ENCODE measurements around the gene AQP12B.
A peak's percentile ranks its signal among the peaks of the same experiment; 100 is the strongest.
"Not testable (repeated sequence)": the region's sequence is repeated elsewhere in the genome, so short reads cannot be mapped to it uniquely, and the experiment has no call there.

The AQP12B gene

DNA sequence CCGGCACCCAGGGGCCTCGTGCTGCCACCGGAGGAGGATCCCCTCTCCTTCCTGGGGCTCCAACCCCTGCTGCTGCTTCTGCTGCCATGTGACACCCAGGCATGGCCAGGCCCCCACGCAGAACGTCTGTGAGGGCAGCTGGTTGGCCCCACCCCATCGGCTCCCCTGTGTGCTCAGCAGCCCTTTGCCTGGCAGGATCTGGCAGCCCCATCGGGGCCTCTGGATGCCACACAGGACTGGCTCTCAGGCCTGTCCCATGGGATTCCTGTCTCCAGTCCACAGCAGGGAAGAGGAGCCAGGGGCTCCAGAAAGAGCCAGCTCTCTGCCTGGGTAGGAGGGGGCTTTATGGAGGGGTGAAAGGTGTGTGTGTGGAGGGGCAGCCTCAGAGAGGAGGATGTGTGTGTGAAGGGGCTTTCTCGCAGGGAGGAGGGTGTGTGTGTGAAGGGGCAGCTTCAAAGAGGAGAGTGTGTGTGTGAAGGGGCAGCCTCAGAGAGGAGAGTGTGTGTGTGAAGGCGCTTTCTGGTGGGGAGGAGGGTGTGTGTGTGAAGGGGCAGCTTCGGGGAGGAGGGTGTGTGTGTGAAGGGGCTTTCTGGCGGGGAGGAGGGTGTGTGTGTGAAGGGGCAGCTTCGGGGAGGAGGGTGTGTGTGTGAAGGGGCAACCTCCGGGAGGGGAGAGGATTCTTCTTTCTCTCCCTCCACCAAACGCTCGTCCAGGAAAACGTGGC is 8.1 kb downstream of the AQP12B start:
- peak; percentile 51 for TF ChIP-seq ZNF335 (tag by site-specific recombination; conservative IDR thresholded peaks at IDR 0.05)
- POLR2A ChIA-PET, result not testable (repeated sequence)

GRCh38 chr2:240672701-240673190 is 9.9 kb downstream of the AQP12B start:
- CTCF ChIA-PET, result interaction anchor here (0.6 kb wide), 1 partner anchor 546 kb away, joined by 3 read pairs; no protein-coding TSS in a partner anchor
- POLR2A ChIA-PET, result no interaction called here

More for the DNA sequence above, 8.1 kb downstream of the AQP12B start:
- H3K27ac ChIP-seq (ENCODE audit: extremely low read depth, low read depth, low read length); H3K4me1 ChIP-seq (ENCODE audit: control insufficient read depth, insufficient read depth, low read length); H3K4me3 ChIP-seq (ENCODE audit: low read depth, low read length); H3K36me3 ChIP-seq (ENCODE audit: control insufficient read depth in 2 of 2, insufficient read depth in 1 of 2, low read length in 2 of 2); H3K9me3 ChIP-seq (ENCODE audit: control insufficient read depth, insufficient read depth, low read depth, low read length): not testable (repeated sequence)
- CTCF ChIA-PET, result interaction anchor here (0.5 to 1.1 kb wide), 4 partner anchors 14 to 481 kb away, joined by 3 to 4 read pairs (median 4); no protein-coding TSS in a partner anchor

DNA sequence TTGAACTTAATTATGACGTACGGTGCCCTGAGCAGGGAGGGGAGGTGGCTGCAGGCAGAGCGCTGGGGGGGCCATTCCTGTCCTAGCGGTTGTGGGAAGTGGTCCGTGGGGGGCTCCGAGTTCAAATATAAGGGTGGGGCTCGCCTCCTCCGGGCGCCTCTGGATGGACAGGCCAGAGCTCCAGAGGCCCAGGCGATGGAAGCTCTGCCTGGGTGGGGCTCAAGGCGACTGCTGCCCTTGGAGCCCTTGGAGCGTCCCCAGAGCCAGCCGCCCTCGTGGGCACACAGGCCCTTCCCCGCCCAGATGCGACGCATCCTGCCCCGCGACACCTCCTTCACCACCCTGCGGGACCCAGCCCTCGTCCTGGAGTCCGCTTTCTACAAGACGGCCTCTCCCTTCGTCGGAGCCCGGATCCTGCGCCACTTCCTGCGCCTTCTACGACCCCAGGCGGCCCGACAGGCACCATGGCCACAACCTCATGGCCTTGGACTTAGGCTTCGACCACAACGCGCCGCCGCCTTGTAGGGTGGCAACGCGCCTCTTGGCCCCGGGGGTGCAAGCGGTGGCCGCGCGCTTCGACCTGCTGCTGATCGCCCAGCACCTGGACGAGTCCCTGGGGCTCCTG is 10.5 kb downstream of the AQP12B start:
- Histone ChIP-seq H3K4me1 (ENCODE audit: control insufficient read depth, insufficient read depth, low read length) (no peaks in the 10 kb centered on the region), H3K27ac (ENCODE audit: extremely low read depth, low read depth, low read length) (no peak overlapping the region), H3K4me3 (ENCODE audit: low read depth, low read length) (no peak overlapping the region), H3K9me3 (ENCODE audit: control insufficient read depth, insufficient read depth, low read depth, low read length) (no peaks in the 10 kb centered on the region), H3K36me3 (ENCODE audit: control insufficient read depth in 2 of 2, insufficient read depth in 1 of 2, low read length in 2 of 2) (no peaks in the 10 kb centered on the region)
- POLR2A ChIA-PET, result no interaction called here
- TF ChIP-seq ZNF658 (tag by site-specific recombination; IDR thresholded peaks at IDR 0.05), result no peak
- CTCF ChIA-PET, result no interaction called here

More at GRCh38 chr2:240672701-240673190, 9.9 kb downstream of the AQP12B start:
- TF ChIP-seq ZNF510 (tag by site-specific recombination; IDR thresholded peaks at IDR 0.05; ENCODE audit: insufficient replicate concordance) (no peak), ZBTB6 (tag by site-specific recombination; IDR thresholded peaks at IDR 0.05) (no peak), GLI2 (tag by site-specific recombination; IDR thresholded peaks at IDR 0.05; ENCODE audit: borderline replicate concordance, low read depth) (no peak), ZNF629 (tag by site-specific recombination; IDR thresholded peaks at IDR 0.05) (no peak), ZNF155 (tag by site-specific recombination; IDR thresholded peaks at IDR 0.05) (no peak), ZNF530 (tag by site-specific recombination; IDR thresholded peaks at IDR 0.05; ENCODE audit: low read depth) (no peak), ZNF37A (tag by site-specific recombination; IDR thresholded peaks at IDR 0.05) (no peak), PATZ1 (tag by site-specific recombination; IDR thresholded peaks at IDR 0.05) (no peak), ZNF335 (tag by site-specific recombination; conservative IDR thresholded peaks at IDR 0.05) (no peak), SP7 (tag by site-specific recombination; IDR thresholded peaks at IDR 0.05) (no peak)
- H3K4me1 ChIP-seq (ENCODE audit: control insufficient read depth, insufficient read depth, low read length), result no peaks in the 10 kb centered on the region
- no peak overlapping the region for H3K27ac ChIP-seq (ENCODE audit: extremely low read depth, low read depth, low read length)
- H3K4me3 ChIP-seq (ENCODE audit: low read depth, low read length), result no peak overlapping the region
- H3K9me3 ChIP-seq (ENCODE audit: control insufficient read depth, insufficient read depth, low read depth, low read length), result no peaks in the 10 kb centered on the region
- H3K36me3 ChIP-seq (ENCODE audit: control insufficient read depth in 2 of 2, insufficient read depth in 1 of 2, low read length in 2 of 2), result no peaks in the 10 kb centered on the region

DNA sequence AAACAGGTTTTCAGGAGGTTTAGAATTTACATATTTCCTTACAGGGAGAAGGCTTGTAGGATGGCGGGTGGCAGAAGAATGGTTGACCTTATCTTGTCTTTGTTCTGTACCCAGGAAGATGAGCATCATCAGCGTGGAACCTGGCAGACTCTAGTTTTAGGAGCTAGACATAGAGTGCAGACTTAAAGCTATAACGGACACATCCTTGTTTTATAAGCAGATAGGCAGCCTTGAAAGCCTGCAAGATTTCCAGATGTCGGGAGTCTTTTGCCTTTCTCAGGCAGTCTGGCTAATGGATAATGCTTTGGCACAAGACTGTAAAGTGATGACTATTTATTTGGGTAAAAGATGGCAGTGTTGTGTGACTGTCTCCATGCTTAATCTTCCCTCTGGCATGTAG is 11.7 kb downstream of the AQP12B start:
- H3K9me3 ChIP-seq (ENCODE audit: control insufficient read depth, insufficient read depth, low read depth, low read length), result no peaks in the 10 kb centered on the region
- H3K4me1 ChIP-seq (ENCODE audit: control insufficient read depth, insufficient read depth, low read length), result no peaks in the 10 kb centered on the region
- ChIA-PET POLR2A (no interaction called here), CTCF (interaction anchor here (0.7 to 1.2 kb wide), 3 partner anchors 170 to 992 kb away, joined by 3 to 4 read pairs (median 3); no protein-coding TSS in a partner anchor)
- no peaks in the 10 kb centered on the region for H3K36me3 ChIP-seq (ENCODE audit: control insufficient read depth in 2 of 2, insufficient read depth in 1 of 2, low read length in 2 of 2)
- H3K27ac ChIP-seq (ENCODE audit: extremely low read depth, low read depth, low read length), result no peak overlapping the region
- no peak overlapping the region for H3K4me3 ChIP-seq (ENCODE audit: low read depth, low read length)
- TF ChIP-seq ZFP41 (tag by site-specific recombination; IDR thresholded peaks at IDR 0.05; ENCODE audit: borderline replicate concordance), result no peak

All from HEK293 (cell line).